NB4 (cell line): Measurements from ENCODE around the gene ASB6.

Experiments used
- CTCF ChIP-seq: IDR thresholded peaks from one replicate; pipeline ENCODE4 v1.5.1; 2012; ENCODE audit warnings: low read depth, low read length
- MYC ChIP-seq: IDR thresholded peaks from 2 replicates; pipeline ENCODE4 v1.6.1; 2011; ENCODE audit warnings: low read depth, low read length
- POLR2A ChIP-seq: IDR thresholded peaks from 2 replicates; pipeline ENCODE4 v1.6.1; 2011; ENCODE audit warnings: mild to moderate bottlenecking; ENCODE audit not compliant: insufficient read length; ENCODE audit errors: extremely low read depth

GRCh38 chr9:129635099-129636065, 6.6 kb downstream of the ASB6 start:
- no peak for TF ChIP-seq CTCF
- TF ChIP-seq POLR2A, result no peak
- no peak for TF ChIP-seq MYC
